Activated CD4-positive, alpha-beta T cell treated with anti-CD3 and anti-CD28 coated beads, Interleukin-2, Interleukin-4, amounts not matched to agents 100 ng/mL and 50 ng/mL, durations not matched to agents 16 hours and 8 hours (primary cell): Measurements from ENCODE around the gene PRMT6.

Experiments used
- DNase-seq: peaks from one replicate; pipeline ENCODE4 v3.0.0-alpha.2; 2020; ENCODE audit warnings: low spot score

PRMT6 gene

GRCh38 chr1:107095647-107096046 is 39.2 kb downstream of the PRMT6 start:
- DNase-seq: no peak

DNA sequence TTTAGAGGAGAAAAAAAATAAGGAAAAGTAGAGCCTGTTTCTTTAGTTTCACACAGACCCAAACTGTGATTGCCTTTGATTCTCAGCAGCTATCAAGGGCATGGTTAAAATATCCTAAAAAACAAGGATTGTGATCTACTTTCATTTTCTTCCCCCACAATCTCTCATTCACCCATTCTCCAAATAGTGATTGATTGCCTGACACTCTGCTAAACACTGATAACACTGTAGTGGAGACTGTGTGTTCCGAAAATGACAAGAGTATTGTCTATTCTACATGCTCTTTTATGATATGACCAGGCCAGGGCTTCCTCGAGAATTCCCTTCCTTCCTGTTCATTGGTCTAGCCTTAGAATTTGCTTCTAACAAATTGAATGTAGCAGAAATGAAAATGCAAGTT is 40.2 kb downstream of the PRMT6 start:
- no peak for DNase-seq

GRCh38 chr1:107098961-107099360 is 42.5 kb downstream of the PRMT6 start:
- DNase-seq: no peak

GRCh38 chr1:107100331-107100984 is 44.0 kb downstream of the PRMT6 start:
- no peak for DNase-seq

- DNase-seq: no peak
Measured at GRCh38 chr1:107105914-107106313, 49.4 kb downstream of the PRMT6 start.
